NCI-H1092 (cell line): Measurements from ENCODE around the gene ELL3.
A peak's percentile ranks its signal among the peaks of the same experiment; 100 is the strongest.
"Not testable (repeated sequence)": the region's sequence is repeated elsewhere in the genome, so short reads cannot be mapped to it uniquely, and the experiment has no call there.

Experiments used
- DNase-seq: peaks from one replicate; lab custom pipeline; 2025; lab: John Stamatoyannopoulos, UW

Gene ELL3

GRCh38 chr15:43776718-43777266 lies at the start of gene ELL3:
Gene ELL3 (minus strand): TSS chr15:43776966. CDS start chr15:43776901, 65 bp downstream.
- DNase-seq = peak; percentile 64

GRCh38 chr15:43826029-43826507 lies 49.3 kb upstream of the ELL3 start:
- no peak for DNase-seq

- not testable (repeated sequence) for DNase-seq
These were observed 48.5 kb upstream of the ELL3 start for GRCh38 chr15:43825305-43825704.

GRCh38 chr15:43824302-43825246 lies 47.8 kb upstream of the ELL3 start, which contains the start of gene MFAP1:
Gene MFAP1 (minus strand): TSS chr15:43824690. CDS start chr15:43824569, 121 bp downstream.
- DNase-seq = peak; percentile 91

GRCh38 chr15:43821505-43821904 lies 44.7 kb upstream of the ELL3 start:
- DNase-seq = no peak

- DNase-seq = not testable (repeated sequence)
These were observed 38.3 kb upstream of the ELL3 start for GRCh38 chr15:43815064-43815463.

GRCh38 chr15:43808960-43809678 lies 32.4 kb upstream of the ELL3 start:
- DNase-seq = no peak

GRCh38 chr15:43808435-43808950 lies 31.7 kb upstream of the ELL3 start:
- DNase-seq = no peak

- DNase-seq = not testable (repeated sequence)
These were observed 25.9 kb upstream of the ELL3 start for GRCh38 chr15:43802676-43803075.

GRCh38 chr15:43800286-43801141 lies 23.7 kb upstream of the ELL3 start, which contains the start of gene HYPK:
Gene HYPK (plus strand): TSS chr15:43800599. CDS start chr15:43800623, 24 bp downstream.
- DNase-seq = peak; percentile 63

- no peak for DNase-seq
These were observed 23.1 kb upstream of the ELL3 start, which contains the start of gene SERINC4 for GRCh38 chr15:43799945-43800285. Gene SERINC4 (minus strand): TSS chr15:43800220. CDS start chr15:43799986, 234 bp downstream.

GRCh38 chr15:43799209-43799944 lies 22.6 kb upstream of the ELL3 start:
- no peak for DNase-seq

GRCh38 chr15:43796566-43796965 lies 19.8 kb upstream of the ELL3 start:
- no peak for DNase-seq

- no peak for DNase-seq
These were observed 19.2 kb upstream of the ELL3 start for GRCh38 chr15:43795997-43796396.

GRCh38 chr15:43795197-43795596 lies 18.4 kb upstream of the ELL3 start:
- no peak for DNase-seq

GRCh38 chr15:43794269-43795037 lies 17.7 kb upstream of the ELL3 start:
- DNase-seq = no peak

- DNase-seq = no peak
These were observed 16.9 kb upstream of the ELL3 start for GRCh38 chr15:43793647-43794046.

- DNase-seq = no peak
These were observed 16.2 kb upstream of the ELL3 start for GRCh38 chr15:43792761-43793476.
